ENCODE measurements around the gene ADAMTS16. TPM values are rescaled to one million over a fixed set of nuclear protein-coding genes. Genes with fewer than 3 reads are reported as not detected.

The ADAMTS16 gene
- total RNA-seq, 4 donors from 2014 or later, result 1.5 to 2.8 (median 2.0) TPM

- DNase-seq (ENCODE audit: low spot score in 2 of 2), result no peak
- no peaks in the 10 kb centered on the region for H3K9me3 ChIP-seq
- H3K36me3 ChIP-seq, result no peaks in the 10 kb centered on the region
- TF ChIP-seq EP300 (IDR thresholded peaks at IDR 0.05), result no peak
- TF ChIP-seq POLR2A (IDR thresholded peaks at IDR 0.05), result no peak
- TF ChIP-seq CTCF (IDR thresholded peaks at IDR 0.05), result no peak
- H3K27ac ChIP-seq, result no peak overlapping the region
- 92 to 97% methylated on average over 6 of the region's 6 CpGs for WGBS, 2 donors
- H3K4me3 ChIP-seq, result no peak overlapping the region
- no peaks in the 10 kb centered on the region for H3K27me3 ChIP-seq
- H3K4me1 ChIP-seq, result peaks cover 0 to 10% (median 2%) of the 10 kb centered on the region in 4 donors
Observed at GRCh38 chr5:5296051-5296450, 155.9 kb downstream of the ADAMTS16 start.

DNA sequence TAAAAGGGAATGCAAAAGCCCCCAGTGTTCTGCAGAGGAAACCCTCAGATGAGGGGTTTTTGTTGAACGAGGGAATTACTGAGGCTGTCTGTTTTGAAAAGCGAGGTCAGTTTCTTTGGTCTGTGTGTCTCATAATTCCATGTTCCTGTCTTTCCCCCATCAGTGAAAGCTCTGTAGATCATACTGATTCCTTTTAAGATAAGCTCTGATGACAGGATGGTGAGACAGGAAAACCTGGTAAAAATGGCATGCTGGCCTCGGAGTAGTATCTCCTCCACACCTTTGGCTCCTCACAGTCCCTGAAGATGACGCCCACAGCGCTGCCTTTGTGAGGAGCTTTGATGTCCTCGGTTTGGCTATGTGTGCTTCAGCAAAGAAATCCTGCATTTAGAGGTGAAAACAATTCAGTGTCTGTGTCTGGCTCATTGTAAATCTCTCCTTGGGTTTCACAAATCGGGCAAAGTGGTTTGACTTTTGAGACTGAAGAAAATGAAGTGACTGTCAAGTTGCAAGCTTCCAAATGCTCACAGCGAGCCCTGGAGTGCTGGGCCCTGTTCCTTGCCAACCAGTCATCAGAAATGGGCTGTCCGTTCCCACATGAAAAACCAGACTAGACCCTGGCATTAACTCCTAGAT lies 157.4 kb downstream of the ADAMTS16 start:
- Histone ChIP-seq H3K4me3 (no peak overlapping the region), H3K27me3 (no peaks in the 10 kb centered on the region), H3K27ac (no peak overlapping the region)

DNA sequence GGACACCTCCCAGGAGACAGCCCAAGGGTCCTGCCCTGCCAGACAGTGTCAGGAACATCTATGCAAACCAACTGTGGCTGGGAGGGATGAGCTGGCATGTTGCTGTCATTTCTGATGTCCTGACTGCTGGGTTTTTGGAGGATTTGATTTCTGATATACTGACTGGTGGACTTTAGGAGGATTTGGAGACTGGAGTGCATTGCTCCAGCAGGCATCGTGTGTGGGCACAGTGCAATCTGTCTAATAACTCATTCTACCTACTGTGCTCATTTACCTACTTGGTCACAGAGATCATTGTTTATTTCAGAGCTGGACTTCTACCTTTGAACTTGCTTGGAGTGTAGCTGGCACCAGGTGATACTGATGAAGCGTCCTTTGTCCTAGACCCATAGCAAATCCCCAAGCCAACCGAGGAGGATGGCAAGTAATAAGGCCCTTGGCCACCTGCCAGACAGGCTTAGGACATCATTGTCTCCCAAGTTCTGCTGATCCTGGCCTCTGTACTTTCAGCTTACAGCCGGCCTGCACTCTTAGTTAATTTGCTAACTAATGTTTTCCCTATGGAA lies 158.0 kb downstream of the ADAMTS16 start:
- WGBS, 2 donors, result 63 to 70% methylated on average over 4 of the region's 4 CpGs

More for the DNA sequence above, 157.4 kb downstream of the ADAMTS16 start:
- TF ChIP-seq POLR2A (IDR thresholded peaks at IDR 0.05), result no peak
- no peak for TF ChIP-seq EP300 (IDR thresholded peaks at IDR 0.05)
- TF ChIP-seq CTCF (IDR thresholded peaks at IDR 0.05), result no peak
- Histone ChIP-seq H3K9me3 (no peaks in the 10 kb centered on the region), H3K4me1 (no peaks in the 10 kb centered on the region), H3K36me3 (no peaks in the 10 kb centered on the region)
- DNase-seq (ENCODE audit: low spot score in 2 of 2), result no peak
- 54 to 59% methylated on average over 9 of the region's 9 CpGs for WGBS, 2 donors

GRCh38 chr5:5298841-5299541 lies 158.9 kb downstream of the ADAMTS16 start:
- 60 to 63% methylated on average over 13 of the region's 13 CpGs for WGBS, 2 donors
- no peak for DNase-seq (ENCODE audit: low spot score in 2 of 2)
- H3K36me3 ChIP-seq, result no peaks in the 10 kb centered on the region
- no peaks in the 10 kb centered on the region for H3K4me1 ChIP-seq
- H3K27ac ChIP-seq, result peak overlapping the region in 1 of 4 donors; percentile 57
- no peaks in the 10 kb centered on the region for H3K9me3 ChIP-seq
- no peak overlapping the region for H3K4me3 ChIP-seq
- TF ChIP-seq POLR2A (IDR thresholded peaks at IDR 0.05) (no peak), CTCF (IDR thresholded peaks at IDR 0.05) (no peak), EP300 (IDR thresholded peaks at IDR 0.05) (no peak)
- H3K27me3 ChIP-seq, result no peaks in the 10 kb centered on the region

More for the DNA sequence above, 158.0 kb downstream of the ADAMTS16 start:
- no peak for TF ChIP-seq CTCF (IDR thresholded peaks at IDR 0.05)
- TF ChIP-seq EP300 (IDR thresholded peaks at IDR 0.05), result no peak
- no peak for TF ChIP-seq POLR2A (IDR thresholded peaks at IDR 0.05)
- Histone ChIP-seq H3K4me1 (no peaks in the 10 kb centered on the region), H3K27me3 (no peaks in the 10 kb centered on the region), H3K27ac (no peak overlapping the region), H3K36me3 (no peaks in the 10 kb centered on the region), H3K9me3 (no peaks in the 10 kb centered on the region), H3K4me3 (no peak overlapping the region)
- no peak for DNase-seq (ENCODE audit: low spot score in 2 of 2)

DNA sequence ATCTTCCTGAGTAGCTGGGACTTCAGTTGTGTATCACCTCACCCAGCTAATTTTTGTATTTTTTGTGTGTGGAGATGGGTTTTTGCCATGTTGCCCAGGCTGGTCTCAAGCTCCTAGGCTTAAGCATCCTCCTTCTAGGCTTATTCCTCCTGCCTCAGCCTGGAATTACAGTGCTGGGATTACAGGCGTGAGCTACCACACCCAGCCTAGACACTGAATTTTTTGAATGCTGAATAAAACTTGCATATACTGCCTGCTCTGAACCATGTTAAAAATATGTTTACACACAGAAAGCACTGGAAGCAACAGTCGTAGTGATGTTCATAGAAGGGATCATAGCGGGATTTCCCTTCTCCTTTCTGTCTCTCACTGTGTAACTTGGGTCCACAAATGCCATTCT lies 161.0 kb downstream of the ADAMTS16 start:
- Histone ChIP-seq H3K36me3 (no peaks in the 10 kb centered on the region), H3K4me3 (no peak overlapping the region), H3K27ac (no peak overlapping the region), H3K4me1 (peaks cover 0 to 7% (median 0%) of the 10 kb centered on the region in 4 donors), H3K27me3 (no peaks in the 10 kb centered on the region), H3K9me3 (no peaks in the 10 kb centered on the region)
- TF ChIP-seq CTCF (IDR thresholded peaks at IDR 0.05) (no peak), POLR2A (IDR thresholded peaks at IDR 0.05) (no peak), EP300 (IDR thresholded peaks at IDR 0.05) (no peak)
- 48 to 84% methylated on average over 3 of the region's 3 CpGs for WGBS, 2 donors
- DNase-seq (ENCODE audit: low spot score in 2 of 2), result no peak
